Osteoblast (primary cell): Measurements from ENCODE around the gene ZNF692. TPM values are rescaled to one million over a fixed set of nuclear protein-coding genes. Genes with fewer than 3 reads are reported as not detected.

Experiments used
- DNase-seq: peaks from one replicate; pipeline ENCODE4 v3.0.0; 2011; ENCODE audit warnings: low spot score, mixed read lengths; ENCODE audit not compliant: insufficient read length; ENCODE audit errors: missing footprints
- H2AFZ ChIP-seq: 2 replicates; pipeline ENCODE4 v1.6.0; 2011; ENCODE audit warnings: mild to moderate bottlenecking, low read length
- H3K27ac ChIP-seq: 2 replicates; pipeline ENCODE4 v1.5.1; 2011; ENCODE audit warnings: mild to moderate bottlenecking, low read depth, low read length, moderate library complexity
- H3K27me3 ChIP-seq: 2 replicates; pipeline ENCODE4 v1.6.0; 2012; ENCODE audit warnings: mild to moderate bottlenecking, control low read depth, inconsistent platforms, low read length, moderate library complexity; ENCODE audit not compliant: insufficient read depth
- H3K36me3 ChIP-seq: 2 replicates; pipeline ENCODE4 v1.5.1; 2011; ENCODE audit warnings: mild to moderate bottlenecking, low read length, control low read depth, moderate library complexity; ENCODE audit not compliant: insufficient read depth
- H3K4me1 ChIP-seq: 2 replicates; pipeline ENCODE4 v1.5.1; 2011; ENCODE audit warnings: mild to moderate bottlenecking, low read length, control low read depth, moderate library complexity; ENCODE audit not compliant: insufficient read depth
- H3K4me2 ChIP-seq: 2 replicates; pipeline ENCODE4 v1.6.0; 2011; ENCODE audit warnings: mild to moderate bottlenecking, low read length; ENCODE audit not compliant: insufficient read depth
- H3K4me3 ChIP-seq: fragments of 200-600 bp; sonication (generic); 3 replicates; pipeline ENCODE4 v1.5.1; 2012; ENCODE audit warnings: mild to moderate bottlenecking, low read length, inconsistent platforms; ENCODE audit not compliant: insufficient read depth
- H3K79me2 ChIP-seq: 2 replicates; pipeline ENCODE4 v1.6.0; 2012; ENCODE audit warnings: mild to moderate bottlenecking, low read length, control low read depth, inconsistent platforms; ENCODE audit not compliant: insufficient read depth
- H3K9me3 ChIP-seq: 2 replicates; pipeline ENCODE4 v1.5.1; 2011; ENCODE audit warnings: low read depth, low read length, control low read depth
- H4K20me1 ChIP-seq: 2 replicates; pipeline ENCODE4 v1.6.0; 2012; ENCODE audit warnings: mild to moderate bottlenecking, low read length, control low read depth; ENCODE audit not compliant: insufficient read depth
- total RNA-seq: library from RNA; depleted of rRNA; stranded (reverse); fragments of >200 nt; gene quantifications from 2 replicates; pipeline ENCODE4 v1.2.3, GENCODE V29; 2012
- TF ChIP-seq, protein P1 (sequence below): IDR thresholded peaks from 2 replicates; pipeline ENCODE4 v1.5.1; 2011; ENCODE audit warnings: mild to moderate bottlenecking, low read depth, low read length, moderate library complexity; ENCODE audit errors: extremely low read depth

Gene ZNF692
- total RNA-seq, 1 donor = 12.3 TPM

DNA sequence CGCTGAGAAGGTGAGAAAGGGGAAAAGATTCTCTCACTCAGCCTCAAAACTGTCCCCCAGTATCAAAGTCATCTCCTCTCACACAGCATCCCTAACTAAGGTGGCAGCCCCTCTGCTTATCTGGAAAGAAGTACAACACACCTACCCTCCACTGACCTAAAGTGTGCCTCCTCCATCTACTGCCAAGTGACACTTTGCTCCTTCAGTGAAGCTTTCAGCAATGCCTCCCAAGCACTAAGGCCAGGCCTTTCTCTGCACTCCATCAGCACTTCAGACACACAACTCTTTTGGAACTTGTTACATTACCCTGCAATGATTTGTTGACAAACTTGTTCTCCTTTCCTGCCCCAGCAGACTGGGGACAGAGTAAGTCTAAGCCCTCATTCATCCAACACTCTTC, 34.6 kb downstream of the ZNF692 start:
- peaks cover 17% of the 10 kb centered on the region for H4K20me1 ChIP-seq
- DNase-seq = no peak
- H3K36me3 ChIP-seq = peaks cover 28% of the 10 kb centered on the region
- peak overlapping the region; percentile 98 for H3K27ac ChIP-seq
- H3K79me2 ChIP-seq = peaks cover 53% of the 10 kb centered on the region
- peak overlapping the region; percentile 83 for H3K4me3 ChIP-seq
- no peaks in the 10 kb centered on the region for H3K9me3 ChIP-seq
- no peak overlapping the region for H2AFZ ChIP-seq
- peaks cover 59% of the 10 kb centered on the region for H3K4me1 ChIP-seq
- H3K27me3 ChIP-seq = no peaks in the 10 kb centered on the region
- H3K4me2 ChIP-seq = peak overlapping the region; percentile 96
- TF ChIP-seq, protein P1, sequence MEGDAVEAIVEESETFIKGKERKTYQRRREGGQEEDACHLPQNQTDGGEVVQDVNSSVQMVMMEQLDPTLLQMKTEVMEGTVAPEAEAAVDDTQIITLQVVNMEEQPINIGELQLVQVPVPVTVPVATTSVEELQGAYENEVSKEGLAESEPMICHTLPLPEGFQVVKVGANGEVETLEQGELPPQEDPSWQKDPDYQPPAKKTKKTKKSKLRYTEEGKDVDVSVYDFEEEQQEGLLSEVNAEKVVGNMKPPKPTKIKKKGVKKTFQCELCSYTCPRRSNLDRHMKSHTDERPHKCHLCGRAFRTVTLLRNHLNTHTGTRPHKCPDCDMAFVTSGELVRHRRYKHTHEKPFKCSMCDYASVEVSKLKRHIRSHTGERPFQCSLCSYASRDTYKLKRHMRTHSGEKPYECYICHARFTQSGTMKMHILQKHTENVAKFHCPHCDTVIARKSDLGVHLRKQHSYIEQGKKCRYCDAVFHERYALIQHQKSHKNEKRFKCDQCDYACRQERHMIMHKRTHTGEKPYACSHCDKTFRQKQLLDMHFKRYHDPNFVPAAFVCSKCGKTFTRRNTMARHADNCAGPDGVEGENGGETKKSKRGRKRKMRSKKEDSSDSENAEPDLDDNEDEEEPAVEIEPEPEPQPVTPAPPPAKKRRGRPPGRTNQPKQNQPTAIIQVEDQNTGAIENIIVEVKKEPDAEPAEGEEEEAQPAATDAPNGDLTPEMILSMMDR = no peak

DNA sequence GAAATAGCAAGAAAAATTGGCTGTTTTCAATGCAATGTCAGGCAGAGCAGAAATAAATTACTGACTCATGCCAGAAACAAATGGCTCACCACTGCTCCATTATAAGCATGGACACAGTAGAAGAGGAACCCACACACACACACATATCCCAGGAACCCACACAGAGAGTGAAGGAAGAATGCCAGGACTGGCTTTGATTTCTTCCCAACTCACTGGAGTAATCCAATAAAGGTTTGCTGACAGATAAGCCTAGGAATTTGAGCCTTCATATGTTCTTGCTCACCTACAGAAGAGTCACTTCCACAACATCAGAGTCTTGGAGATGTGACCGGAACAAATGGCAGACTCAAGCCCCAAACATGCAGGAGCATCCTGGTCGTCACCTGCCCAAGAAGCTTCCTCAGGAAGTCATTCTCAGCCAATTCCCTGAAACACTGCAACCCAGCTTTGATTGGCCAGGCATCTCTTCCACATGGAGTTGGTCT, 35.3 kb downstream of the ZNF692 start:
- Histone ChIP-seq H4K20me1 (peaks cover 17% of the 10 kb centered on the region), H3K4me3 (peak overlapping the region; percentile 63), H3K27ac (peak overlapping the region; percentile 98), H2AFZ (no peak overlapping the region), H3K79me2 (peaks cover 61% of the 10 kb centered on the region), H3K9me3 (no peaks in the 10 kb centered on the region), H3K36me3 (peaks cover 32% of the 10 kb centered on the region), H3K4me2 (peak overlapping the region; percentile 96), H3K27me3 (no peaks in the 10 kb centered on the region), H3K4me1 (peaks cover 56% of the 10 kb centered on the region)
- DNase-seq = peak; percentile 90
- TF ChIP-seq, protein P1 = no peak

DNA sequence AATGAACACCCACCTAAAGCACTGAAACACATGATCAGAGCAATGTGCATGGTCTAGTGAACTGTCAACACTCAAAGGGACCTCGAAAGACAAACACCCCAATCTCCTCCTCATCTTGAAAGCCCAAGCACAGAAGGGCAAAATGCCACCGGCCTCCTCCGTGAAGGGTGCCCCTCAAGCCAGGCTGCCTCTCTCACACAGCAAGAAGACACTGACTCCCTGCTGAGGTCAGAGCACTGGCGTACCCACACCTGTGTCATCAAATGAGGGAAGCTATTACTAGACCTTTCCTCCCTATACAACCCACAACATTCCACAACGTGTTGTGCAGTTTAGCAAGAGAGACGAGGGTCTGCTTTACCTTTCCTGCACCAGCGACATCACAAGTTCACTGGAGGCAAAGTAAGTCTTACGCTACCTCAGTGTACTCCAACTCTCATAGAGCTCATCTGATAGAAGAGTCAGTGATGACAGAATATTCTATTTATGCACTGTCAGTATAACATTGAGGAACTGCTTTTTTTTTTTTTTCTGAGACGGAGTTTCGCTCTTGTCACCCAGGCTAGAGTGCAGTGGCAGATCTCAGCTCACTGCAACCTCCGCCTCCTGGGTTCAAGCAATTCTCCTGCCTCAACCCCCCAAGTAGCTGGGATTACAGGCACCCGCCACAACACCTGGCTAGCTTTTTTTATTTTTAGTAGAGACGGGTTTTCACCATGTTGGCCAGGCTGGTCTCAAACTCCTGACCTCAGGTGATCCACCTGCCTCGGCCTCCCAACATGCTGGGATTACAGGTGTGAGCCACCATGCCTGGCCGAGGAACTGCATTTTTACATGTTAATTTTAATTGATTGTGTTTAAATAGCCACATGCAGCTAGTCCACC, 36.5 kb downstream of the ZNF692 start:
- peak; percentile 48 for DNase-seq
- no peaks in the 10 kb centered on the region for H3K27me3 ChIP-seq

More for the DNA sequence above, 36.5 kb downstream of the ZNF692 start:
- peak overlapping the region; percentile 63 for H3K4me3 ChIP-seq
- peaks cover 72% of the 10 kb centered on the region for H3K79me2 ChIP-seq
- no peak overlapping the region for H2AFZ ChIP-seq
- H4K20me1 ChIP-seq = peaks cover 17% of the 10 kb centered on the region
- H3K9me3 ChIP-seq = no peaks in the 10 kb centered on the region
- H3K4me1 ChIP-seq = peaks cover 53% of the 10 kb centered on the region
- H3K36me3 ChIP-seq = peaks cover 38% of the 10 kb centered on the region
- H3K4me2 ChIP-seq = peak overlapping the region; percentile 96
- peak overlapping the region; percentile 98 for H3K27ac ChIP-seq
- TF ChIP-seq, protein P1 = no peak
